Duodenal mucosa (tissue), 2 donors: ENCODE measurements around the gene ATP9A.

Experiments used
- H3K27ac ChIP-seq: one replicate; pipeline ENCODE4 v1.7.0; 2013; ENCODE audit warnings: low read depth, low read length
- H3K27me3 ChIP-seq, 2 donors: one replicate each; pipeline ENCODE4 v1.7.0; 2013; ENCODE audit warnings: low read length in 2 of 2, control low read depth in 1 of 2; ENCODE audit not compliant: insufficient read depth in 2 of 2, control insufficient read depth in 1 of 2
- H3K36me3 ChIP-seq, 2 donors: one replicate each; pipeline ENCODE4 v1.7.0; 2013; ENCODE audit warnings: low read length in 2 of 2, control low read depth in 1 of 2; ENCODE audit not compliant: insufficient read depth in 2 of 2, control insufficient read depth in 1 of 2
- H3K4me1 ChIP-seq, 2 donors: one replicate each; pipeline ENCODE4 v1.7.0; 2013; ENCODE audit warnings: low read length in 2 of 2, control low read depth in 1 of 2; ENCODE audit not compliant: insufficient read depth in 2 of 2, control insufficient read depth in 1 of 2
- H3K4me3 ChIP-seq, 2 donors: one replicate each; pipeline ENCODE4 v1.7.0; 2013; ENCODE audit warnings: low read length in 2 of 2, low read depth in 1 of 2
- H3K9ac ChIP-seq, 2 donors: one replicate each; pipeline ENCODE4 v1.7.0; 2013; ENCODE audit warnings: low read length in 2 of 2, low read depth in 1 of 2
- H3K9me3 ChIP-seq, 2 donors: one replicate each; pipeline ENCODE4 v1.7.0; 2013; ENCODE audit warnings: low read length in 2 of 2, control low read depth in 1 of 2; ENCODE audit not compliant: control insufficient read depth in 1 of 2

Gene ATP9A

GRCh38 chr20:51680067-51680749 lies 88.0 kb downstream of the ATP9A start:
- H3K9ac ChIP-seq, result no peak overlapping the region
- no peak overlapping the region for H3K4me3 ChIP-seq
- no peaks in the 10 kb centered on the region for H3K27me3 ChIP-seq
- H3K9me3 ChIP-seq, result no peaks in the 10 kb centered on the region
- H3K27ac ChIP-seq, result no peak overlapping the region
- H3K36me3 ChIP-seq, result peaks cover 4 to 5% of the 10 kb centered on the region in 2 donors
- H3K4me1 ChIP-seq, result no peaks in the 10 kb centered on the region

GRCh38 chr20:51679254-51679921 lies 88.8 kb downstream of the ATP9A start:
- no peaks in the 10 kb centered on the region for H3K4me1 ChIP-seq
- H3K4me3 ChIP-seq, result no peak overlapping the region
- H3K36me3 ChIP-seq, result peaks cover 5 to 9% of the 10 kb centered on the region in 2 donors
- H3K27ac ChIP-seq, result no peak overlapping the region
- no peak overlapping the region for H3K9ac ChIP-seq
- no peaks in the 10 kb centered on the region for H3K27me3 ChIP-seq
- H3K9me3 ChIP-seq, result no peaks in the 10 kb centered on the region

DNA sequence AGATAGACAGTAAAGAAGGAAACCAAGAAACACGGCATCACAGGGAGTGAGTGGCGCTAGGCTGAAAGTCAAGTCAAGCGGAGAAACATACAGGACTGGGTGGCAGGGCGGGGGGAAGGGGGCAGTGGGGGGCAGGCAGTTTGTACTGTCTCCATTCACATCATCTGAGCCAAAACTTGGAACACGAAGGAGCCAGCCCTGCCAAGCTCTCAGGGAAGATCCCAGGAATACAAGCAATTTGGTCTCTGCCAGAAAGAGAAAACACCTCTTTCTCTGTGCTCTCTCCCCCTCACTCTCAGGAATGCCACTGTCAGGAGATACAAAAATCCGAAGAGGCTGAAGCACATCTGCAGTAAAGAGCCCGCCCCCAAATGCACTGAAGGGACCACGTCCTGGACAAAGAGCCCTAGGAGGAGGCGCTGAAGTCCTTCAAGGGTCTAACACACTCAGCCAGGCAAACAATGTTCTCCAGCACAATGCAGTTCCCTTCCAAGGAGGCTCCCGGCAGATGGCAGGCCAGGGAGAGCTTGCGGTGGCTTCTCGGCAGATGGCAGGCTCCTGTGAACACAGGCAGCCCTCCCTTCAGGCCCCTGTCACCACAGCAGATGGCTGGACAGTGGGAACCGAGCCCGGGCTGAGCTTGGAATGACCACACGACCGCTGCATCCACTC lies 90.0 kb downstream of the ATP9A start:
- H3K27me3 ChIP-seq, result no peaks in the 10 kb centered on the region
- H3K9me3 ChIP-seq, result no peaks in the 10 kb centered on the region
- H3K27ac ChIP-seq, result no peak overlapping the region
- H3K36me3 ChIP-seq, result peaks cover 5 to 18% of the 10 kb centered on the region in 2 donors
- H3K9ac ChIP-seq, result no peak overlapping the region
- no peak overlapping the region for H3K4me3 ChIP-seq
- no peaks in the 10 kb centered on the region for H3K4me1 ChIP-seq

DNA sequence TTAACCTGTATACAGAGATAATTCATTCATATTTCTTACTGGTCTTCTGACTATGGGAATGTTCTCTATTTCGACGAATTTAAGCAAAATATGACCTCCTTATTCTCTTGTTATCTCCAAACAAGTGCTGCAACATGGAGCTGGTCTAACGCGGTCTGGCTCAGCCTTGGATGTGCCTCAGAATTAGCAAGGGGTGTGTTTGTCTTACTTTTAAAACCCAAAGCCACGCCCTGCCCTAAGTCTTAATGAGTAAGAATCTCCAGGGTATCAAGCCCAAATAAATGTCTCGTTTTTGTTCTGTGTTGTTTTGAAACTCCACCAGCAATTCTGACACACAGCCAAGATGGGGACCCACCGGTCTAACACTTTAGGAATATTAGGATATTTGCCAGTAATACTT lies 99.2 kb downstream of the ATP9A start:
- Histone ChIP-seq H3K4me1 (no peaks in the 10 kb centered on the region), H3K4me3 (no peak overlapping the region), H3K9ac (no peak overlapping the region), H3K9me3 (no peaks in the 10 kb centered on the region), H3K27ac (no peak overlapping the region), H3K27me3 (no peaks in the 10 kb centered on the region), H3K36me3 (peaks cover 23 to 44% of the 10 kb centered on the region in 2 donors)

DNA sequence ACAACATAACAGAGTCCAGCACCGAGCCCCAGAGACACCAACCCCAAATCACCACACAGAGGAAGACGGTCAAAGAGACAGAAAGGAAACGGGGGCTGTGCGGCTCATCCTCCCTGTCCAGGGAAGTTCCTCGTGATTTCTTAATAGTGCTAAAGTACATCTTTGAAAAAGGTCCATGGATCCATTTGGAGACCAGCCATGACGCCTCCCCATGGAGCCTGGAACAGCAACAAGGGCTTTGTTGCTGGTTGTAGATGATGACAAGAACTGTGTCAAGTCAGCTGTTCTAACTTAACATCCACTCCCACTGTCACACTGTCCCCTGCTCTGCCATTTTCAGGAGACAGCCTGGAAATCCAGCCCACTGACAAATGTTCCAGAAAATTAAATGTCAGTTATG lies 99.7 kb downstream of the ATP9A start:
- Histone ChIP-seq H3K36me3 (peaks cover 23 to 42% of the 10 kb centered on the region in 2 donors), H3K9ac (no peak overlapping the region), H3K27ac (no peak overlapping the region), H3K4me1 (no peaks in the 10 kb centered on the region), H3K9me3 (no peaks in the 10 kb centered on the region), H3K27me3 (no peaks in the 10 kb centered on the region), H3K4me3 (no peak overlapping the region)

DNA sequence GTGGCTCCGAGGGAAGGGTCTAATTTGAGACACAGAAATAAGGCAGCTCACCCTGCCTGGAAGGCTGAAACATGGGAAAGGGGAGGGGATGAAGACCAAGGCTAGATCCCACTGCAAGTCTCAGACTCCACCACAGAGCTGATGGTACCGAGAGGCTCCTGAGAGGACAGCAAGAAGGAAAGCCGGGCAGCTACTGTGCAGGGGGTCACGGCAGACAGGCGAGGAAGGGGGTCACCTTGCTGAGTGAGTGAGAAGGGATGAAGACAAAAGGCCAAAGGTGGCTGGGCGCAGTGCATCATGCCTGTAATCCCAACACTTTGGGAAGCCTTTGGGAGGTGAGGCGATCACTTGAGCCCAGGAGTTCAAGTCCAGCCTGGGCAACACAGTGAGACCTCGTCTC lies 100.7 kb downstream of the ATP9A start:
- H3K36me3 ChIP-seq, result peaks cover 23 to 40% of the 10 kb centered on the region in 2 donors
- H3K27me3 ChIP-seq, result no peaks in the 10 kb centered on the region
- no peak overlapping the region for H3K27ac ChIP-seq
- H3K4me3 ChIP-seq, result no peak overlapping the region
- no peak overlapping the region for H3K9ac ChIP-seq
- no peaks in the 10 kb centered on the region for H3K9me3 ChIP-seq
- no peaks in the 10 kb centered on the region for H3K4me1 ChIP-seq

DNA sequence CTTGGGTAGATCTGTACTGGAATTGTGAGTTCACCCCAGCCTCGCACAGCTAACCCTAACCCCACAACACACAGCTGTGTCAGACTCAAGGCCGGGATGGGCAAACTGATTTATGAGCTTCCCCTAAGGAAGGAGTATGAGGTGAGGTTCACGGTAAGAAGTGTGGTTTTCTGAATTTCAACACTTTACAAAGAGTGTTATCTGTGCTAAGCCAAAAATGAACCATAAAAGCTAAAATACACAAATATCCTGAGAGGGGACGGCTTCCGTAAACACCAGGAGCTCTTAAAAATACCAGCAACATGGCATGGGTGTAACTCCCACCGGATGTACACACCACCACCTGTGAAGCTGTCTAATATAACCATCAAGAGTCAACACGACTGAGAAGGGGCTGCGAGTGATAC lies 101.2 kb downstream of the ATP9A start:
- Histone ChIP-seq H3K27me3 (no peaks in the 10 kb centered on the region), H3K9ac (no peak overlapping the region), H3K36me3 (peaks cover 23 to 40% of the 10 kb centered on the region in 2 donors), H3K27ac (no peak overlapping the region), H3K4me3 (no peak overlapping the region), H3K4me1 (no peaks in the 10 kb centered on the region), H3K9me3 (no peaks in the 10 kb centered on the region)

DNA sequence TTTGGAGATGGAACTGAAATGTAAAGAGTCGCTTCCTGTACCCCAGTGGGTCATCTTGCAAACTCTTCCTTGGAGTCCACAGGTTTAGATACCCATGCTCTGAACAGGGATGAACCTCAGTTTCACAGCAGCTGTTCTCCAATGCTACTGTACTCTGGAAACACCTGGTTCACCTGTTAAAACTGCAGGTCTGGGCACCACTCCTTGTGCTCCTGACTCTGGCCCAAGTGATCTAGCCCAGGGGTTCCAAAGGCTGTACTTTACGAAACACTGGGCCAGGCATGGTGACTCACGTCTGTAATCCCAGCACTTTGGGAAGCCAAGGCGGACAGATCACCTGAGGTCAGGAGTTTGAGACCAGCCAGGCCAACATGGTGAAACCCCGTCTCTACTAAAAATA lies 102.1 kb downstream of the ATP9A start:
- Histone ChIP-seq H3K4me3 (no peak overlapping the region), H3K36me3 (peaks cover 23 to 40% of the 10 kb centered on the region in 2 donors), H3K9me3 (no peaks in the 10 kb centered on the region), H3K9ac (no peak overlapping the region), H3K27me3 (no peaks in the 10 kb centered on the region), H3K4me1 (no peaks in the 10 kb centered on the region), H3K27ac (no peak overlapping the region)

GRCh38 chr20:51665543-51666118 lies 102.6 kb downstream of the ATP9A start:
- no peaks in the 10 kb centered on the region for H3K4me1 ChIP-seq
- no peaks in the 10 kb centered on the region for H3K27me3 ChIP-seq
- H3K27ac ChIP-seq, result no peak overlapping the region
- H3K4me3 ChIP-seq, result no peak overlapping the region
- H3K9ac ChIP-seq, result no peak overlapping the region
- H3K9me3 ChIP-seq, result no peaks in the 10 kb centered on the region
- peaks cover 20 to 39% of the 10 kb centered on the region in 2 donors for H3K36me3 ChIP-seq

DNA sequence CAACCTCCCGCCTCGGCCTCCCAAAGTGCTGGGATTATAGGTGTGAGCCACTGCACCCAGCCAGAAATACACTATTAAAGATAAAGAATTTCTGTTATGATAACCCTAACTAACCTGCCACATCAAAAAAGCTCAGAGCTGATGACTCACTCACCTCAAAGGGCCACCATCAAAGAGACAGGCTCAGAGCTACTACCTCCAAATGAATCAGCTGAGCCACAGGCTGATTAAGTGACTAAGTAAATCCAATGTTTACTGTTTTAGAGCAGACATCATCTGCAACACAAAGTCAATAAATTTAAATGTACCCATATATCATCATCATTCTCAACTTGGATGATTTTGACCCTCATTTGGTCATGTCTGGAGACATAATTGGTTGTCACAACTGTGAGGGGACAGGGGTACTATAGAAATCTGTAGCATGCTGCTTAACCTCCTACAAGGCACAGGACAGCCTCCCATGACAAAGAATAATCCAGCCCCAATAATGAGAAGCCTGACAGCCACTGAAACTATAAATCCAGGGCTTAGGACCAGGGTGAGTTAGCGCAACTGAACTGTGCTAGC lies 106.5 kb downstream of the ATP9A start:
- Histone ChIP-seq H3K4me3 (no peak overlapping the region), H3K9me3 (no peaks in the 10 kb centered on the region), H3K27me3 (no peaks in the 10 kb centered on the region), H3K9ac (no peak overlapping the region), H3K4me1 (no peaks in the 10 kb centered on the region), H3K27ac (no peak overlapping the region), H3K36me3 (peaks cover 4 to 9% of the 10 kb centered on the region in 2 donors)
